PC-9 (cell line): ENCODE data around the gene RIOX2. TPM values are rescaled to one million over a fixed set of nuclear protein-coding genes. Genes with fewer than 3 reads are reported as not detected.

Source experiments
- BruUV-seq: library from RNA; stranded (reverse); fragments of 400-500 nt; replicated peaks from 2 replicates; lab custom pipeline; 2021; lab: Mats Ljungman, UMichigan
- CTCF ChIA-PET: fragments of 300-600 bp; sonication (Branson Sonifier 250); formaldehyde crosslinking; loops from one replicate; lab custom pipeline; 2022; ENCODE audit warnings: antibody characterized with exemption; lab: Charles Lee
- POLR2A ChIA-PET: fragments of 300-600 bp; sonication (Branson Sonifier 250); formaldehyde crosslinking; loops from one replicate; lab custom pipeline; 2022; ENCODE audit warnings: antibody characterized with exemption; ENCODE audit not compliant: unreplicated experiment; lab: Charles Lee
- DNase-seq, 2 experiments: peaks; one replicate each; pipeline versions ENCODE4 v3.0.0 to v3.0.0-alpha.2; 2015 to 2022; ENCODE audit warnings: mixed read lengths in 1 of 2
- H2AFZ ChIP-seq: fragments of 200-600 bp; sonication (generic); 2 replicates; pipeline ENCODE4 v1.8.1; 2017; ENCODE audit warnings: antibody characterized with exemption
- H3F3A ChIP-seq: fragments of 200-600 bp; sonication (generic); 2 replicates; pipeline ENCODE4 v1.8.1; 2017; ENCODE audit warnings: antibody characterized with exemption, mild to moderate bottlenecking, low read depth; ENCODE audit not compliant: insufficient read depth
- H3K27ac ChIP-seq: fragments of 200-600 bp; sonication (generic); 2 replicates; pipeline ENCODE4 v1.6.1; 2016; ENCODE audit warnings: mixed run types
- H3K27me3 ChIP-seq: fragments of 200-600 bp; sonication (generic); 2 replicates; pipeline ENCODE4 v1.6.1; 2016; ENCODE audit warnings: low read depth, mixed run types; ENCODE audit not compliant: insufficient read depth
- H3K36me3 ChIP-seq: fragments of 200-600 bp; sonication (generic); 2 replicates; pipeline ENCODE4 v1.6.1; 2016; ENCODE audit warnings: low read depth, mixed run types
- H3K4me1 ChIP-seq: fragments of 200-600 bp; sonication (generic); replicated peaks from 2 replicates; pipeline ENCODE4 v1.6.1; 2016; ENCODE audit warnings: mixed run types; ENCODE audit not compliant: insufficient read depth
- H3K4me2 ChIP-seq: fragments of 200-600 bp; sonication (generic); 2 replicates; pipeline ENCODE4 v1.6.1; 2017; ENCODE audit warnings: mixed run types
- H3K4me3 ChIP-seq: fragments of 200-600 bp; sonication (generic); 2 replicates; pipeline ENCODE4 v1.6.1; 2016; ENCODE audit warnings: mixed run types
- H3K79me2 ChIP-seq: fragments of 200-600 bp; sonication (generic); 2 replicates; pipeline ENCODE4 v1.6.1; 2017; ENCODE audit warnings: low read depth, mixed run types
- H3K9me2 ChIP-seq: fragments of 200-600 bp; sonication (generic); 2 replicates; pipeline ENCODE4 v1.8.1; 2017; ENCODE audit warnings: mild to moderate bottlenecking; ENCODE audit not compliant: insufficient read depth
- H3K9me3 ChIP-seq: fragments of 200-600 bp; sonication (generic); 2 replicates; pipeline ENCODE4 v1.8.1; 2016; ENCODE audit warnings: low read depth; ENCODE audit not compliant: insufficient read depth
- H4K20me1 ChIP-seq: fragments of 200-600 bp; sonication (generic); 2 replicates; pipeline ENCODE4 v1.8.1; 2017; ENCODE audit not compliant: insufficient read depth
- EZH2 ChIP-seq: fragments of 200-600 bp; sonication (generic); IDR thresholded peaks from 2 replicates; pipeline ENCODE4 v1.8.0; 2017; ENCODE audit warnings: antibody characterized with exemption, low read depth
- intact Hi-C: fragments of 100-400 bp; cut with micrococcal nuclease; formaldehyde crosslinking; loops from one replicate; pipeline ENCODE4 v1.10.0; 2022; ENCODE audit not compliant: unreplicated experiment
- total RNA-seq: library from RNA; stranded (reverse); gene quantifications from 2 replicates; pipeline ENCODE4 v1.2.3, GENCODE V29; 2021
- TF ChIP-seq, protein P1 (sequence below): fragments of 200-600 bp; sonication (generic); conservative IDR thresholded peaks from 2 replicates; pipeline ENCODE4 v1.6.1; 2017; ENCODE audit warnings: mixed run types, antibody characterized with exemption, mild to moderate bottlenecking, moderate library complexity

RIOX2 gene
- total RNA-seq, 1 experiment from 2014 or later: 33.1 TPM

DNA sequence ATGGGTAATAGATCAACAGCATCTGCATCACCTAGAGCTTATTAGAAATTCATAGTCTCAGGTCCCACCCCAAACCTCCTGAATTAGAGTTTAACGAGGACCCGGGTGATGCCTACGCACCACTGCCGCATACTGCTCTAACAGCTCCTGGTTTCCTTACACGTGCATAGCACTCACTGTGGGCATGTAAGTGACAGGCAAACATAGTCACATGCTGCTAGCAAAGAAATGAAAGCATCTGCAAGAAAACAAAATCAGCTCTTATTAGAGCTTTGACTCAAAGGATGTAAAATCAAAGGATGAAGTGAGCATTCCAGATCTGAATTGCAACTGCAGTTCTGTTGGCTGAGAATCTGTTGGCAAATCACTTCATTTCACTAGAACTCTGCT, 19.1 kb upstream of the RIOX2 start:
- Histone ChIP-seq H3K9me2 (no peaks in the 10 kb centered on the region; the same call in 1 of the 2 replicates), H3K4me1 (no peaks in the 10 kb centered on the region), H3K27ac (no peak overlapping the region), H3K4me2 (no peak overlapping the region), H3K36me3 (no peaks in the 10 kb centered on the region), H3K27me3 (no peaks in the 10 kb centered on the region), H4K20me1 (no peaks in the 10 kb centered on the region), H2AFZ (no peak overlapping the region), H3K9me3 (no peaks in the 10 kb centered on the region), H3F3A (no peaks in the 10 kb centered on the region), H3K79me2 (no peaks in the 10 kb centered on the region), H3K4me3 (no peak overlapping the region)
- POLR2A ChIA-PET: no interaction called here
- intact Hi-C loops: no loop called here
- TF ChIP-seq EZH2: no peak
- TF ChIP-seq, protein P1, sequence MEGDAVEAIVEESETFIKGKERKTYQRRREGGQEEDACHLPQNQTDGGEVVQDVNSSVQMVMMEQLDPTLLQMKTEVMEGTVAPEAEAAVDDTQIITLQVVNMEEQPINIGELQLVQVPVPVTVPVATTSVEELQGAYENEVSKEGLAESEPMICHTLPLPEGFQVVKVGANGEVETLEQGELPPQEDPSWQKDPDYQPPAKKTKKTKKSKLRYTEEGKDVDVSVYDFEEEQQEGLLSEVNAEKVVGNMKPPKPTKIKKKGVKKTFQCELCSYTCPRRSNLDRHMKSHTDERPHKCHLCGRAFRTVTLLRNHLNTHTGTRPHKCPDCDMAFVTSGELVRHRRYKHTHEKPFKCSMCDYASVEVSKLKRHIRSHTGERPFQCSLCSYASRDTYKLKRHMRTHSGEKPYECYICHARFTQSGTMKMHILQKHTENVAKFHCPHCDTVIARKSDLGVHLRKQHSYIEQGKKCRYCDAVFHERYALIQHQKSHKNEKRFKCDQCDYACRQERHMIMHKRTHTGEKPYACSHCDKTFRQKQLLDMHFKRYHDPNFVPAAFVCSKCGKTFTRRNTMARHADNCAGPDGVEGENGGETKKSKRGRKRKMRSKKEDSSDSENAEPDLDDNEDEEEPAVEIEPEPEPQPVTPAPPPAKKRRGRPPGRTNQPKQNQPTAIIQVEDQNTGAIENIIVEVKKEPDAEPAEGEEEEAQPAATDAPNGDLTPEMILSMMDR: no peak
- DNase-seq: no peak
- CTCF ChIA-PET: interaction anchor here (0.5 kb wide), 1 partner anchor 13 kb away, joined by 9 read pairs; no protein-coding TSS in a partner anchor
- BruUV-seq: no TSS peak

DNA sequence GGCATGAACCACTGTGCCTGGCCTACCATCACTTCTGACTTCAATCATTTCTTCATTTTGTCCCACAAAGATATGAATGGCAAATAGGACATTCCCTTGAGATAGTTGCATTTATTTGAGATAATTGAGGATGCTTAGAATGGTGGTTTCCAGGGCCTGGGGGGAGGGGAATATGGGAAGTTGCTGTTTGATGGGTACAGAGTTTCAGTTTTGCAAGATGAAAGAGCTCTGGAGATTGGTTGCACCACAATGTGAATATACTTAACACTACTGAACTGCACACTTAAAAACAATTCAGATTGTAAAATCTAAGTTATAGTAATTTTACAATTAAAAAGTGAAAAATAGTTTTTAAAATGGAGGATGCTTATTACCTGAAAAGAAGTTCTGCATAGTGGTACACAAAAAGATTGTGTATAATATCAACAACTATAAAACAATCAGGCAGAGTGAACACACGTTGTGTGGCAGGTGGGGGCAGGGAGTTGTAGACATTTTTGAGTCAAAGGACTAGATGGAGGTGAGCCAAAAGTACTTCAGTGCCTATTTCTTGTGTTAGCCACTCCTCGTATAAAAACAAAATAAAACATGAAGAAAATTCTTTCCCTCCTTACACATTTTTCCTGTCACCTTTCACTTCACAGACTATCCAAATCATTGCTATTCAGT, 18.5 kb upstream of the RIOX2 start:
- DNase-seq: no peak
- Histone ChIP-seq H3K9me2 (no peaks in the 10 kb centered on the region; the same call in 1 of the 2 replicates), H3K4me2 (no peak overlapping the region), H2AFZ (no peak overlapping the region), H3F3A (no peaks in the 10 kb centered on the region), H3K79me2 (no peaks in the 10 kb centered on the region), H3K9me3 (no peaks in the 10 kb centered on the region), H3K36me3 (no peaks in the 10 kb centered on the region), H3K4me1 (no peaks in the 10 kb centered on the region), H3K27me3 (no peaks in the 10 kb centered on the region), H3K4me3 (no peak overlapping the region), H4K20me1 (no peaks in the 10 kb centered on the region), H3K27ac (no peak overlapping the region)
- ChIA-PET CTCF (interaction anchor here (0.5 kb wide), 1 partner anchor 14 kb away, joined by 9 read pairs; no protein-coding TSS in a partner anchor), POLR2A (no interaction called here)
- BruUV-seq: no TSS peak
- no peak for TF ChIP-seq EZH2
- TF ChIP-seq, protein P1: no peak
- intact Hi-C loops: no loop called here

DNA sequence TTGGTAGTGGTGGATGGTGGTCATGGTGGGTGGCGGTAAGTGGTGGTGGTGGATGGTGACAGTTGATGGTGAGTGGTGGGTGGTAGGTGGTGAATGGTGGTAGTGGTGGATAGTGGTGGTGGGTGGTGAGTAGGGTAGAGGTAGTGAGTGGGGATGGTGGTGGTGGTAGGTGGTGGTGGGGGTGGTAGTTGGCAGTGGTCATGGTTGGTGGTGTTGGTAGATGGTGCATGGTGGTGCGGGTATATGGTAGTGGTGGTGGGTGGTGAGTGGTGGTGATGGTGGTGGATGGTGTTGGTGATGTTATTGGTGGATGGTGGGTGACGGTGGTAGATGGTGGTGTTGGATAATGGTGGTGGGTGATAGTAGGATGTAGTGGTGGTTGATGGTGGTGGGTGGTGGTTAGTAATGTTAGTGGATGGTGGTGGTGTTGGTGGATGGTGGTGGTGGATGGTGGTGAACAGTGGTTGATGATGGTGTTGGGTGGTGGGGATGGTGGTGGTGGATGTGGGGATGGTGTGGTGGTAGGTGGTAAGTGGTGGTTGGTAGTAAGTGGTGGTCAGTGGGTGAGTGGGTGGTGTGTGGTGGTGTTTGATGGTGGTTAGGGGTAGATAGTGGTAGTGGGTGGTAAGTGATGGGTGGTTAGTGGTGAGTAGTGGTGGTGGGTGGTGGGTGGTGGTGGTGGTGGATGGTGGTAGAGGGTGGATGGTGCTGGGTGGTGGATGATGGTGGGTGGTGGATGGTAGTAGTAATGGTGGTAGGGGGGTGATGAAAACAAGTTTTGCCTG, 16.7 kb upstream of the RIOX2 start:
- no peak overlapping the region for H3K27ac ChIP-seq

More for the DNA sequence above, 16.7 kb upstream of the RIOX2 start:
- H3K36me3 ChIP-seq: no peaks in the 10 kb centered on the region
- H3K4me1 ChIP-seq: no peaks in the 10 kb centered on the region
- no peaks in the 10 kb centered on the region for H3K79me2 ChIP-seq
- no peak for TF ChIP-seq EZH2
- TF ChIP-seq, protein P1: no peak
- H3K4me3 ChIP-seq: no peak overlapping the region
- intact Hi-C loops: no loop called here
- no peaks in the 10 kb centered on the region for H3F3A ChIP-seq
- no peaks in the 10 kb centered on the region for H3K27me3 ChIP-seq
- no peak for DNase-seq
- H3K9me2 ChIP-seq: no peaks in the 10 kb centered on the region; the same call in 1 of the 2 replicates
- no peak overlapping the region for H3K4me2 ChIP-seq
- CTCF ChIA-PET: no interaction called here
- BruUV-seq: no TSS peak
- H3K9me3 ChIP-seq: no peaks in the 10 kb centered on the region
- no peak overlapping the region for H2AFZ ChIP-seq
- H4K20me1 ChIP-seq: no peaks in the 10 kb centered on the region
- POLR2A ChIA-PET: no interaction called here
